Measurements from ENCODE around the gene CLDN6. TPM values are rescaled to one million over a fixed set of nuclear protein-coding genes. Genes with fewer than 3 reads are reported as not detected.
A peak's percentile ranks its signal among the peaks of the same experiment; 100 is the strongest.

CLDN6 gene
- total and polyA plus RNA-seq, 9 of the 15 experiments (the other 6 are each of a cell fraction or from before 2014, with no cell fraction given): 0.22 to 0.75 (median 0.38) TPM; not detected in 3

DNA sequence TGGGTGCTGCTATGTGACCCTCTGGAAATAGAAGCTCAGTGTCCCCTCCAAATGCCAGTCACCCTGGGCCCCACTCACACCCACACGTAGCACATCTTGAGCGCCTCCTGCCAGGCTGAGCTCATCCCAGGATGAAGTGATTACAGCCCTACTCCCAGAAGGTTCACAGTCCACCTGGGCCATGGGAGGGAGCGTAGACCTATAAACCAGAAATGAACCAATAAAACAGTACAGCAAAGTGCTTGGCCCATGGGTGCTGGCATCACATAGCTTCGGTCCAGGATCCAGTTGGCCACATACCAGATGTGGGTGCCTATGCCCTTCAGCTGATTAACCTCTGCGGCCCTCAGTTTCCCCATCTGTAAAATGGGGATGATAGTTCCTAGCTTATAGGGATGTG is 20.9 kb upstream of the CLDN6 start:
- FAIRE-seq: no peak
- 21% methylated on average over 5 of the region's 5 CpGs for WGBS (ENCODE audit: insufficient coverage, low coverage, missing lambda C conversion rate)
- ATAC-seq: no peak
- H3K9me1 ChIP-seq (ENCODE audit: control insufficient read depth, insufficient read depth, low read length): no peaks in the 10 kb centered on the region
- no TSS peak for BruUV-seq (replicated peaks)
- no peaks in the 10 kb centered on the region for H3K9me3 ChIP-seq (replicated peaks; ENCODE audit: control insufficient read depth, insufficient read depth, low read depth, low read length)
- no peak for DNase-seq (ENCODE audit: extremely low read depth in 1 of 4, low spot score in 3 of 4)
- ChIA-PET CTCF (ENCODE audit: low intra/inter-chr PET ratio) (no interaction called here), POLR2A (interaction anchor here (0.6 to 1.0 kb wide), 2 partner anchors 86 to 196 kb away, joined by 3 read pairs; partner anchors contain the start of gene ZNF200)
- no peak overlapping the region for H2AFZ ChIP-seq (ENCODE audit: low read depth, low read length)
- TF ChIP-seq ESRRA (IDR thresholded peaks at IDR 0.05; ENCODE audit: borderline replicate concordance, low read depth) (peak; percentile 52; the same call in 1 of the 2 replicates), MEF2D (tag; conservative IDR thresholded peaks at IDR 0.05; ENCODE audit: low read depth) (no peak), BCOR (IDR thresholded peaks at IDR 0.05) (0 out of 2 replicates have a peak, but pooled peaks have one; percentile 33), RBM25 (IDR thresholded peaks at IDR 0.05; ENCODE audit: low read depth, low read length, severe bottlenecking) (peak; percentile 67)
- H3K36me3 ChIP-seq (ENCODE audit: control insufficient read depth, insufficient read depth, low read length): no peaks in the 10 kb centered on the region
- H3K4me2 ChIP-seq (ENCODE audit: insufficient read depth, low read length): no peak overlapping the region
- H3K4me1 ChIP-seq (replicated peaks in 1 of 2; ENCODE audit: control insufficient read depth in 2 of 2, insufficient read depth in 2 of 2, low read length in 2 of 2): peaks cover 0 to 16% of the 10 kb centered on the region in 2 experiments; a peak in 2 of 5 replicates
- no peak overlapping the region for H3K4me3 ChIP-seq
- peaks cover 50 to 63% of the 10 kb centered on the region in 2 experiments for H3K27me3 ChIP-seq (ENCODE audit: control insufficient read depth in 2 of 2, insufficient read depth in 2 of 2, low read length in 2 of 2)
- in situ Hi-C loops (cut with MboI) (no loop called here), intact Hi-C loops (cut with micrococcal nuclease) (no loop called here)
- no peaks in the 10 kb centered on the region for H3K79me2 ChIP-seq (ENCODE audit: control insufficient read depth, insufficient read depth, low read length)
- H3K27ac ChIP-seq (ENCODE audit: extremely low read depth, low read depth, low read length): no peak overlapping the region
- H3K9ac ChIP-seq (ENCODE audit: insufficient read depth in 1 of 2, low read depth in 2 of 2, low read length in 2 of 2): no peak overlapping the region; a peak in 1 of 4 replicates
- H4K20me1 ChIP-seq (replicated peaks; ENCODE audit: control insufficient read depth, insufficient read depth, low read length): peaks cover 8% of the 10 kb centered on the region

DNA sequence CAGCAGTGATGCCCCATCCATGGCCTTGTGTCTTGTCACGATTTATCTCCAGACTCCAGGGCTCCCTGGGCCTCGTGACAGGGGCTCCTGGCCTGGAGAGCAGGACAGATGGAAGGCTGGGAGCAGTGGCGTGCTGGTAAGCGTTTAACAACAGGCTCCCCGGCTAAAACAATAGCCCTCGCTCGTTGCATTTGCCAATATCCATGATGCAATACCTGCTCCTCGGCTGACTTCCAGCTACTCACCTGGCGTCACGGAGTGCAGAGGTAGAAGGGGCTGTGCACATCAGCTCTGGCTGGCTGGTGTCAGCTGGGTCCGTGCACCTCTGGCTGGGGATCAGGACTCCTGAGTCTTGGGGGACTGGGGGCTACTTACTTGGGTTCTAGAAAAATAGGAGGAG is 20.3 kb upstream of the CLDN6 start:
- Histone ChIP-seq H4K20me1 (replicated peaks; ENCODE audit: control insufficient read depth, insufficient read depth, low read length) (peaks cover 8% of the 10 kb centered on the region), H3K36me3 (ENCODE audit: control insufficient read depth, insufficient read depth, low read length) (no peaks in the 10 kb centered on the region), H3K9me3 (replicated peaks; ENCODE audit: control insufficient read depth, insufficient read depth, low read depth, low read length) (no peaks in the 10 kb centered on the region), H3K79me2 (ENCODE audit: control insufficient read depth, insufficient read depth, low read length) (no peaks in the 10 kb centered on the region), H3K9ac (ENCODE audit: insufficient read depth in 1 of 2, low read depth in 2 of 2, low read length in 2 of 2) (peak overlapping the region in 1 of 2 experiments; percentile 17; a peak in 1 of 4 replicates), H3K9me1 (ENCODE audit: control insufficient read depth, insufficient read depth, low read length) (no peaks in the 10 kb centered on the region), H3K4me2 (ENCODE audit: insufficient read depth, low read length) (no peak overlapping the region), H2AFZ (ENCODE audit: low read depth, low read length) (no peak overlapping the region), H3K27ac (ENCODE audit: extremely low read depth, low read depth, low read length) (no peak overlapping the region), H3K4me1 (replicated peaks in 1 of 2; ENCODE audit: control insufficient read depth in 2 of 2, insufficient read depth in 2 of 2, low read length in 2 of 2) (peaks cover 0 to 16% of the 10 kb centered on the region in 2 experiments; a peak in 2 of 5 replicates), H3K27me3 (ENCODE audit: control insufficient read depth in 2 of 2, insufficient read depth in 2 of 2, low read length in 2 of 2) (peaks cover 54 to 67% of the 10 kb centered on the region in 2 experiments), H3K4me3 (no peak overlapping the region)
- ATAC-seq (peak; percentile 61), DNase-seq (ENCODE audit: extremely low read depth in 1 of 4, low spot score in 3 of 4) (no peak), FAIRE-seq (no peak)
- TF ChIP-seq ZNF444 (CRISPR knock-in tag; IDR thresholded peaks at IDR 0.05) (no peak), NFE2 (IDR thresholded peaks at IDR 0.05; ENCODE audit: low read depth) (no peak), HIVEP1 (CRISPR knock-in tag; IDR thresholded peaks at IDR 0.05) (no peak), CEBPG (CRISPR knock-in tag; IDR thresholded peaks at IDR 0.05) (peak; percentile 89), CEBPG (tag; conservative IDR thresholded peaks at IDR 0.05 in 1 of 2, IDR thresholded peaks at IDR 0.05 in 1 of 2) (peak; percentile 53 to 78; a peak in 3 of 4 replicates), CEBPB (tag; IDR thresholded peaks at IDR 0.05) (peak; percentile 77), ATF3 (IDR thresholded peaks at IDR 0.05) (peak; percentile 79), ATF3 (CRISPR knock-in tag; conservative IDR thresholded peaks at IDR 0.05) (no peak)
- intact Hi-C loops (cut with micrococcal nuclease) (no loop called here), in situ Hi-C loops (cut with MboI) (no loop called here)
- 6% methylated on average over 11 of the region's 11 CpGs for WGBS (ENCODE audit: insufficient coverage, low coverage, missing lambda C conversion rate)
- ChIA-PET POLR2A (interaction anchor here (0.6 to 1.0 kb wide), 3 partner anchors 38 to 197 kb away, joined by 3 read pairs; partner anchors contain the start of gene ZNF200), CTCF (ENCODE audit: low intra/inter-chr PET ratio) (no interaction called here)
- no TSS peak for BruUV-seq (replicated peaks)

Measured in K562 (cell line).